ENCODE results near the gene PRG3. TPM values are rescaled to one million over a fixed set of nuclear protein-coding genes. Genes with fewer than 3 reads are reported as not detected.

The PRG3 gene
- total RNA-seq, 1 experiment from 2014 or later = not detected

DNA sequence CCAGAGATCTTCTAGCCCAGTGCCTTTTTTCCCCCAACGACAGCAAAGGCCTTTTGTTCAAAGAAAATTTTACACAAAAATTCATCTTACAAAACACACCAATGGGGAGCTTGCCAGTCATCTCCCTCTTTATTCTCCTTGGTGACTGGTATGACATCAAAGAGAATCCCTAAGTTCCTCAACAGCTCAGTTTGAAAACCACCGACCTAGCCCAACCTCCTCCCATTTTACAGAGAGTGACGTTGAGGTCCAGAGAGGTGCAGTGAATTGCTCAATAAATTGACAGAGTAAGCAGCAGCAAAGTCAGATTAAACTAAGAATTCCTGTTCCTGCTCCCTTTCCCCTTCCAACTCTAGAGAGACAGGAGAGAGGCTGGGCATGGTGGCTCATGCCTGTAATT is 38.2 kb upstream of the PRG3 start:
- Histone ChIP-seq H3K4me1 (ENCODE audit: control insufficient read depth, insufficient read depth, low read length) (no peaks in the 10 kb centered on the region), H3K4me3 (ENCODE audit: low read depth in 2 of 2, low read length in 2 of 2) (no peak overlapping the region), H3K27me3 (ENCODE audit: control insufficient read depth, insufficient read depth, low read length) (no peaks in the 10 kb centered on the region), H3K9me3 (ENCODE audit: control insufficient read depth, insufficient read depth, low read depth, low read length) (no peaks in the 10 kb centered on the region), H3K27ac (ENCODE audit: low read length) (no peak overlapping the region), H3K36me3 (ENCODE audit: control insufficient read depth, insufficient read depth, low read length) (no peaks in the 10 kb centered on the region)
- TF ChIP-seq SIN3A (IDR thresholded peaks at IDR 0.05; ENCODE audit: borderline replicate concordance, insufficient read depth, low read depth, low read length) (no peak), POLR2AphosphoS5 (IDR thresholded peaks at IDR 0.05; ENCODE audit: low read depth, low read length) (no peak), TCF7L2 (IDR thresholded peaks at IDR 0.05; ENCODE audit: low read depth, low read length) (no peak)
- TF ChIP-seq, protein P1, sequence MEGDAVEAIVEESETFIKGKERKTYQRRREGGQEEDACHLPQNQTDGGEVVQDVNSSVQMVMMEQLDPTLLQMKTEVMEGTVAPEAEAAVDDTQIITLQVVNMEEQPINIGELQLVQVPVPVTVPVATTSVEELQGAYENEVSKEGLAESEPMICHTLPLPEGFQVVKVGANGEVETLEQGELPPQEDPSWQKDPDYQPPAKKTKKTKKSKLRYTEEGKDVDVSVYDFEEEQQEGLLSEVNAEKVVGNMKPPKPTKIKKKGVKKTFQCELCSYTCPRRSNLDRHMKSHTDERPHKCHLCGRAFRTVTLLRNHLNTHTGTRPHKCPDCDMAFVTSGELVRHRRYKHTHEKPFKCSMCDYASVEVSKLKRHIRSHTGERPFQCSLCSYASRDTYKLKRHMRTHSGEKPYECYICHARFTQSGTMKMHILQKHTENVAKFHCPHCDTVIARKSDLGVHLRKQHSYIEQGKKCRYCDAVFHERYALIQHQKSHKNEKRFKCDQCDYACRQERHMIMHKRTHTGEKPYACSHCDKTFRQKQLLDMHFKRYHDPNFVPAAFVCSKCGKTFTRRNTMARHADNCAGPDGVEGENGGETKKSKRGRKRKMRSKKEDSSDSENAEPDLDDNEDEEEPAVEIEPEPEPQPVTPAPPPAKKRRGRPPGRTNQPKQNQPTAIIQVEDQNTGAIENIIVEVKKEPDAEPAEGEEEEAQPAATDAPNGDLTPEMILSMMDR (IDR thresholded peaks at IDR 0.05) = no peak
- TF ChIP-seq, protein P2, sequence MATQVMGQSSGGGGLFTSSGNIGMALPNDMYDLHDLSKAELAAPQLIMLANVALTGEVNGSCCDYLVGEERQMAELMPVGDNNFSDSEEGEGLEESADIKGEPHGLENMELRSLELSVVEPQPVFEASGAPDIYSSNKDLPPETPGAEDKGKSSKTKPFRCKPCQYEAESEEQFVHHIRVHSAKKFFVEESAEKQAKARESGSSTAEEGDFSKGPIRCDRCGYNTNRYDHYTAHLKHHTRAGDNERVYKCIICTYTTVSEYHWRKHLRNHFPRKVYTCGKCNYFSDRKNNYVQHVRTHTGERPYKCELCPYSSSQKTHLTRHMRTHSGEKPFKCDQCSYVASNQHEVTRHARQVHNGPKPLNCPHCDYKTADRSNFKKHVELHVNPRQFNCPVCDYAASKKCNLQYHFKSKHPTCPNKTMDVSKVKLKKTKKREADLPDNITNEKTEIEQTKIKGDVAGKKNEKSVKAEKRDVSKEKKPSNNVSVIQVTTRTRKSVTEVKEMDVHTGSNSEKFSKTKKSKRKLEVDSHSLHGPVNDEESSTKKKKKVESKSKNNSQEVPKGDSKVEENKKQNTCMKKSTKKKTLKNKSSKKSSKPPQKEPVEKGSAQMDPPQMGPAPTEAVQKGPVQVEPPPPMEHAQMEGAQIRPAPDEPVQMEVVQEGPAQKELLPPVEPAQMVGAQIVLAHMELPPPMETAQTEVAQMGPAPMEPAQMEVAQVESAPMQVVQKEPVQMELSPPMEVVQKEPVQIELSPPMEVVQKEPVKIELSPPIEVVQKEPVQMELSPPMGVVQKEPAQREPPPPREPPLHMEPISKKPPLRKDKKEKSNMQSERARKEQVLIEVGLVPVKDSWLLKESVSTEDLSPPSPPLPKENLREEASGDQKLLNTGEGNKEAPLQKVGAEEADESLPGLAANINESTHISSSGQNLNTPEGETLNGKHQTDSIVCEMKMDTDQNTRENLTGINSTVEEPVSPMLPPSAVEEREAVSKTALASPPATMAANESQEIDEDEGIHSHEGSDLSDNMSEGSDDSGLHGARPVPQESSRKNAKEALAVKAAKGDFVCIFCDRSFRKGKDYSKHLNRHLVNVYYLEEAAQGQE (IDR thresholded peaks at IDR 0.05; ENCODE audit: insufficient read depth in 1 of 2, low read depth in 2 of 2, low read length in 1 of 2) = no peak
- CTCF ChIA-PET = no interaction called here
- intact Hi-C loops (cut with micrococcal nuclease; ENCODE audit: unreplicated experiment) = no loop called here
- no TSS peak for BruUV-seq (replicated peaks)
- DNase-seq (ENCODE audit: low read depth, low spot score) (no peak), ATAC-seq (no peak)
- POLR2A ChIA-PET = no interaction called here
- in situ Hi-C loops (cut with HindIII; ENCODE audit: low pct_unique_long_range_greater_than_20kb, low sequenced_read_pairs) = no loop called here

DNA sequence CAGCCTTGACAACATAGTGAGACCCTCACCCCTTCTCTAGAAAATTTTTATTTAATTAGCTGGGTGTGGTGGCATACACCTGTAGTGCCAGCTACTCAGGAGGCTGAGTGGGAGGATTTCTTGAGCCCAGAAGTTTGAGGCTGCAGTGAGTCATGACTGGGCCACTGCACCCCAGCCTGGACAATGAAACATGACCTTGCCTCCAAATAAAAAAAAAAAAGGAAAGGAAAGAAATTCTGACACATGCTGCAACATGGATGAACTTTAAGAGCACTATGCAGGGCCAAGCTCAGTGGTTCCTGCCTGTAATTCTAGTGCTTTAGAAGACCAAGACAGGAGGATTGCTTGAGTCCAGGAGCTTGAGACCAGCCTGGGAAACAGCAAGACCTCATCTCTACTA is 37.2 kb upstream of the PRG3 start:
- H3K4me1 ChIP-seq (ENCODE audit: control insufficient read depth, insufficient read depth, low read length) = no peaks in the 10 kb centered on the region
- POLR2A ChIA-PET = no interaction called here
- no peak for DNase-seq (ENCODE audit: low read depth, low spot score)
- intact Hi-C loops (cut with micrococcal nuclease; ENCODE audit: unreplicated experiment) (no loop called here), in situ Hi-C loops (cut with HindIII; ENCODE audit: low pct_unique_long_range_greater_than_20kb, low sequenced_read_pairs) (no loop called here)
- no TSS peak for BruUV-seq (replicated peaks)
- H3K36me3 ChIP-seq (ENCODE audit: control insufficient read depth, insufficient read depth, low read length) = no peaks in the 10 kb centered on the region
- TF ChIP-seq, protein P1 (IDR thresholded peaks at IDR 0.05) = no peak
- no peak for TF ChIP-seq POLR2AphosphoS5 (IDR thresholded peaks at IDR 0.05; ENCODE audit: low read depth, low read length)
- no peak for TF ChIP-seq SIN3A (IDR thresholded peaks at IDR 0.05; ENCODE audit: borderline replicate concordance, insufficient read depth, low read depth, low read length)
- TF ChIP-seq, protein P2 (IDR thresholded peaks at IDR 0.05; ENCODE audit: insufficient read depth in 1 of 2, low read depth in 2 of 2, low read length in 1 of 2) = no peak
- no peak for TF ChIP-seq TCF7L2 (IDR thresholded peaks at IDR 0.05; ENCODE audit: low read depth, low read length)
- CTCF ChIA-PET = interaction anchor here (0.7 kb wide), 1 partner anchor 39 kb away, joined by 3 read pairs; no protein-coding TSS in a partner anchor
- no peak overlapping the region for H3K4me3 ChIP-seq (ENCODE audit: low read depth in 2 of 2, low read length in 2 of 2)
- H3K27me3 ChIP-seq (ENCODE audit: control insufficient read depth, insufficient read depth, low read length) = no peaks in the 10 kb centered on the region
- no peak overlapping the region for H3K27ac ChIP-seq (ENCODE audit: low read length)
- no peak for ATAC-seq
- H3K9me3 ChIP-seq (ENCODE audit: control insufficient read depth, insufficient read depth, low read depth, low read length) = no peaks in the 10 kb centered on the region

All from Panc1 (cell line).